Amniotic epithelial cell (primary cell): ENCODE data around the gene MINDY4.

Source experiments
- DNase-seq: peaks from one replicate; pipeline ENCODE4 v3.0.0-alpha.2; 2010; ENCODE audit warnings: low read depth

The MINDY4 gene

DNA sequence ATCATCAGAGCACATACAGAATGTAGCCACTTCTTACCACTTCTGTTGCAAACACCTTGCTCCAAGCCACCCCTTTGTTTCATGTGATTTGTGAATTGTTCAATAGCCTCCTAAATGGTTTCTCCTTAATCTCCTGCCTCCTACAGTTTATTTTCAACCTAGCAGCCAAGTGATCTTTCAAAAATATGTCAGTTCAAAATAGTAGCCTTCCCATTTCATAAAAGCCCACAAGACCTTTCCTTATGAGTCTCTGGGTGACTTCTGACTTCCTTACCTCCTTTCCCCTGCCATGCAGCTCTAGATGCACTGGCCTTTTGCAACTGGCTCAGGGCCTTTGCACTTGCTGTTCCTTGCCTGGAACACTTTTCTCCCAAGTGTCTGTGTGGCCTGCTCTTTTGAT lies 4.8 kb downstream of the MINDY4 start:
- DNase-seq = no peak

DNA sequence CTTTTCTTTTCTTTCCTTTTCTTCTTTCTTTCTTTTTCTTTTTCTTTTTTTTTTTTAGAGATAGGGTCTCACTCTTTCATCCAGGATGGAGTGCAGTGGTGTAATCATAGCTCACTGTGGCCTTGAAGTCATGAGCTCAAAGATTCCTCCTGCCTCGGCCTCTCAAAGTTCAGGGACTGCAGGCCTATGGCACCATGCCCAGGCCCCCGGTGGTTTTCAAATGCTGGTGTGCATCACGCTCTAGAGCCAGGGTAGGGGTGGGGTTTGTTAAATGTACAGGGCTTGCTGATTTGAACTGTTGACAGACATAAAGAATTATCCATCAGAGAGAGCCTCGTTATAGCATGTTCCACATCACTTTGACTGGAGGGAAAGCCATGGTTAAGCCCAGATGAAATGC lies 5.8 kb downstream of the MINDY4 start:
- DNase-seq = peak; percentile 59

GRCh38 chr7:30778255-30779025 lies 7.2 kb downstream of the MINDY4 start:
- peak; percentile 21 for DNase-seq

DNA sequence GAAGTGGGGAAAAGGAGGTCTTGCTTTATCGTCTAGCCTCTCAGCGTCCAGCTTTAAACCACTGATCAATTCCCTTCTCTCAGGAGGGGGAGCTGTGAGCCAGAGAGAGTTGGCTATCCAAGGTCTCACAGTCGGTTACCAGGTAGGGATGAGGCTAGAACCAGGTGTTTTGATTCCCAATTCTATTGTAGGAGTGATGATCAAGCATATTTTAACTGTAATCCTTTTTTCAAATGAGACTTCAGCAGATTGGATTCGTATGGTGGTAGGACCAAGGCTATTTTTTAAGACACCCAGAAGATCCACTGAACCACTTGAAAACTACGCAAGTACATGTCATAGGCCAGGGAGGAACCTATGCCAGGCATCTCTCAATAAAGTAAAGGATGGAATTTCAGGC lies 8.4 kb downstream of the MINDY4 start:
- no peak for DNase-seq

DNA sequence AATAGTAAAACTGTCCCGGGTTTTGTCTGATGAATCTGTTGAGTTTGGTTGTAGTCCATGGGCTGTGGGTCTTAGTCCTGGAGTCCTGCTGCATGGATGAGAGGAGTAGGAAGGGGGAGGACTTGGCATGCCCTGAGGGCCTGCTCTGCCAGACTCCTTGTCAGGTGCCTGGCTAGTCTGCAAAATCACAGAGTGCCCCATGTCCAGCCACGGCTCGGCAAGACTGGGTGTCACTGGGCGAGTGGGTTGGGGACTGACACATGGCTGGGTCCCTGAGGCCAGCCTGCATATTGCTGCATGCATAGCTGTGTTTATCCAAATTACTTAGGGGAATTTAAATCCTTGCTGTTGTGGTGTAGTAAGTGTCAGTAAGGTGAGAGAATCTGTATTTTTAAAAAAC lies 9.7 kb downstream of the MINDY4 start:
- no peak for DNase-seq

GRCh38 chr7:30782690-30783089 lies 11.5 kb downstream of the MINDY4 start:
- DNase-seq = no peak

GRCh38 chr7:30785786-30786185 lies 14.6 kb downstream of the MINDY4 start:
- DNase-seq = no peak

DNA sequence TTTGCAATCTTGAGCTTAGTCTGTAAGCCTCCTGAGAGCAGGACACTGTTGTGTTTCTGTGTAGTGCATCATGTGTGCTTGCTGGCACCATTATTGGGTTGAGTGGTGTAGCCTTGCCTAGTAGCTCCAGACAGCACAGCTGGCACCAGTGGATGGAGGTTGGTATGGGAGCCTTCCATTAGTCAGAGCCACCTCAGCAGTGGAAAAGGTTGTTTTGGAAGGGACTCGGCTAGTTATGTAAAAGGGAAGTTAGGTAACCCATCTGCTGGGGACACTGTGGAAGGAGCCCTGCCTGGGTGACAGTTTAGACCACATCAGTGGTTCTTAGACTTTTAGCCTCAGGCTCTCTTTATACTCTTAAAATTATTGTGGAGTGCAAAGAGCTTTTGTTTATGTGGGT lies 16.3 kb downstream of the MINDY4 start:
- no peak for DNase-seq

DNA sequence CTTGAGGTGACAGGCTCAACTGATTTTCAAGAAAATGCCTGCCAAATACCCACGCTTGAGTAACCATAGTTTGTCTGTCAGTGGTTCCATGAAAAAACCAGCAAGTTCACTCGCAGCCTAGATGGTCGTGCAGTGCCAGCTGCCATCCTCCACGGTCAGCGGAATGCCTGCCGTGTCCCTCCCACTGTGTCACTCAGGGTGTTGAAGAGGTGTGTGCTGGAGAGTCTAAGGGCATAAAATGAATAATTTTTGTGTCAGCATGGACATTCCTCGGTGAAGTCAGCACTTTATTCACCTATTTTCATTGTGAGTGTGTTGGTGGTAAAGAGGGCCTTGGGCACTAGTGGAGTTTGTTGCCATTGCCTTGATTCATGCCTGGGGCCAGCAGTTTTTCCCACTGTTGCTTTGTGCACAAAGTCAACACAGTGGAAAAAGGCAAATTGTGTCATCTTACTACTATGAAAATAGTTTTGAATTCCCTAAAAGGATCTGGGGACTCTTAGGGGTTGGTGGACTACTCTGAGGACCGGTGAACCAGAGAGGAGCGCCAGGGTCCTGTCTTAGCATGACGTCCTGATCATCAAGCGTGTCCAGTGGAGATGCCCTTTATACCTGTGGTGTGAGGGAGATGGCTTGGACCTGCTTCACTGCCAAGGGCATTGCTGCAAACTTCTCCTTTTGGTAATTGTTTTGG lies 17.6 kb downstream of the MINDY4 start:
- DNase-seq = no peak

- peak; percentile 75 for DNase-seq
These were observed 18.1 kb downstream of the MINDY4 start for GRCh38 chr7:30789334-30789711.

- DNase-seq = no peak
These were observed 19.1 kb downstream of the MINDY4 start for GRCh38 chr7:30790356-30790755.

GRCh38 chr7:30791114-30791513 lies 19.9 kb downstream of the MINDY4 start:
- DNase-seq = no peak

GRCh38 chr7:30795161-30795948 lies 24.1 kb downstream of the MINDY4 start:
- no peak for DNase-seq

DNA sequence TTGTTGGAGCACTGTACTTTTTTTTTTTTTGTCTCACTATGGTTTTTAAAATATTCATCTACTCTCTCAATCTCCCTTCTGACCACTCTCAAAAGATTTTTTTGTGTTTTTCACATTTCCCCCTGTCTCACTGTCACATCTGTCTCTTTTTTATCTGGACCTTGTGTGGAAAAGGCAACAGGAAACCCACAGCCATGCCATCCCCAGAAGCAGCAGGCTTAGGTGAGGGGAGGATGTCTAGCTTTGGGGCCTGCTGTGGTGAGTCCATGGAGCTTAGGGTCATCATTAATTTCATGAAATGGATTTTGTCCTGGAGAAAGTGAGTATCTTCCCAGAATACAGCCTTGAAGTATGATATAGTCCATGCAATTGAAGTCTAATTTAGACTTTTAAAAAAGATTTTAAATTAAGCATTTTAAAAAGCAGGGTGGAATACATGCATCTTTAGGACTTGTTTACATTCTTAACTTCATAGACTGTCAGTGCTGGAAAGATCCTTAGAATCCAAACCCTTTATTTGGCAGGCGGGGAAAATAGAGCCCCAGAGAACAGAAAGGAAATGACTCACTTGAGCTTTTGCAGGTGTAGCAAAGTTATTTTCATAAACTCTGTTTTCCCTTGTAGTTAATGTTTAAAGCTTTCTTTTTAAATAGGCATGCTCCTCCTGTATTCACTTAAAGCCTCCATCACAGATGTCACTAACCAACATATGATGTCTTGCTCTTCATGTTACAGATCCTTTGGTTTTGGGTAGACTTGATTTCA lies 25.1 kb downstream of the MINDY4 start:
- DNase-seq = peak; percentile 37

- DNase-seq = no peak
These were observed 26.2 kb downstream of the MINDY4 start for GRCh38 chr7:30797176-30798040.

DNA sequence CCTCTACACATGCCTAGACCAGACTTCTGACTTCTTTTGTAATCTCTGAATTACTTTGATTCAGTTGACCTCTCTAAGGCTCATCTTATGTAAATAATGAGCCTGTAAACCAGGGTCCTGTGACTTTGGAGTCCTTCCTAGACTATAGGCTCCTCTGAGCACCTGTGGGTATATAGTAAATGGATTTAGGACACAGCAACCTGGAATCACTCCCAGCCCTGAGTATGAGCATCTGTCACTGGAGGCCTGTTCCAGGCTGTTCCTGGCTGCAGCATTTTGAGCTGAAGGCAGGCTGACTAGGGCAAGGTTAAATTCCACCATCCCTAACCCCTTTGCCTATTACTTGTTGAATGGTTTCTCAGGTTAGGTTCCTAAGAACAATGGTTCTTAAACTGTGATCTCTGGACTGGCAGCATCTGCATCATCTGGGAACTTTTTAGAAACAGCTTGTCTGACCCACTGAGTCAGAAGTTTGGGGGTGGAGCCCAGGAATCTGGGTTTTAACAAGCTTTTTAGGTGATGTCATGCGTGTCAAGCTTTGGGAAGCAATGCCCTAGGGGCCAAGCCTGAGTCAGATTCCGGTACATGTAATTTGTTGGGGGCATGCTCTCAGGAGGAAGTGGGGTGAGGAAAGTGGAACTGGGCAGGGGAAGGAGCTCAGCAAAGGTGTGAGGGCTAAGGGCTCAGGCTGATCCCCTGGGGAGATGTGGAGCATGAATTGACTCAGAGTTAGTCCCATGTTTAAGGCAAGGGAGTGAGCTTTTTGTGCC lies 28.2 kb downstream of the MINDY4 start:
- peak; percentile 80 for DNase-seq

DNA sequence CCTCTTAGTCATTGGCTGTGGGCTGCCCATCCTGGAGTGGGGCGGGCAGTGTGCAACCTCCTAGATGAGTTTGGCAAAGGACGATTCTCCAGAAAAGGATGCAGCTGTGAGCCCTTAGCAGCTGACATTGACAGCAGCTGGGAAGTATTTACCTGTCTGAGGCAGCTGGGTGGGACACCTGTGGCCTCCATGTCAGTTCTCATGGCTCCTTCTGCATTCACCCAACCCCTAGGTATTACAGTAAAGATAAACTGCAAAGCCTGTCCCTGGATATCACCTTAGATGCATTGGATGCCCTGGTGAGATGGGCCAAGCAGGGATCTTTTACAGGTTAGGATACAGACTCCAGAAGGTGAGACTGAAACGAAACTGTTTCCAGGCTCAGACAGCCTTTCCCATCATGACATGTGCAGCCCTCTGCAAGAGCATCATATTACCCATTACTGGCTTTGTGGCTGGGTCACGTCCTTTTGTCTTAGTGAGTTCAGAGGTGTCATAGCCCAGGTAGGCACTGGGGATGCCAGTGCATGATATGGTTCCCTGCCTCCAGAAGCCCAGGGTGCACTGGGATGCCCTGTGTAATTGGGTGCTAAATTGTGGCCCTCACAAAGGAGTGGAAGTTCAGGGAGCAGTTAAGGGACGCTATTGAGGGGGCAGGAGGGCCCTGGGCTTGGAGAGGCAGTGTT lies 28.9 kb downstream of the MINDY4 start:
- no peak for DNase-seq

DNA sequence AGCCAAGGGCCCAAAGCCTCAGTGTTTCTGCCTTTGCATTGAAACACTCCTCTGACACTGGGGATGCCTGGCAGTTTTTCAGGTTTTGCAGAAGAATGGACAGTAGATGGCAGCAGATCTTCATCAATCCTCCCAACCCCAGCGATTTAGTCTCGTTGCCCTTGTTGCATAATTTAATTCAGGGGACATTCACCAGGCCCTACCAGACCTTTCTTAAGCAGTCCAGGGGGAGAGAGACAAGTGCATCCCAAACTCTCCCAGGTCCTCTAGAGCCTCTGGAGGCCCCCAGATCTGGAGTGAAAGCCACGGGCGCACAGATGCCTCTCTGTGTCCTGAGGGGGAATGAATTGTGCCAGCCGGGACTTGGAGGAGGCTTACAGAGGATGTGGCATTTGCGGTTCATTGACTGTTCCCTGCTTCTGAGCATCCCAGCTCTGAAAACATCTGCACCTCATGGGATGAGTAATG lies 29.6 kb downstream of the MINDY4 start:
- peak; percentile 71 for DNase-seq

GRCh38 chr7:30802812-30803211 lies 31.6 kb downstream of the MINDY4 start:
- no peak for DNase-seq
